Measurements from ENCODE around the gene GOLGA6A. TPM values are rescaled to one million over a fixed set of nuclear protein-coding genes. Genes with fewer than 3 reads are reported as not detected.

GOLGA6A gene
- total RNA-seq, 1 experiment from 2014 or later = 6.0 TPM

GRCh38 chr15:74109713-74110112 lies 27.4 kb upstream of the GOLGA6A start:
- ATAC-seq (no peak), DNase-seq (ENCODE audit: low spot score) (no peak)
- Mint-ChIP-seq H3K36me3 (no peaks in the 10 kb centered on the region), H3K27me3 (ENCODE audit: low read depth) (no peaks in the 10 kb centered on the region), H3K9me3 (peaks cover 14% of the 10 kb centered on the region), H3K4me3 (no peak overlapping the region), H3K4me1 (no peaks in the 10 kb centered on the region), H3K27ac (no peak overlapping the region)
- CTCF ChIA-PET = interaction anchor here (1.3 kb wide), 1 partner anchor 198 kb away, joined by 6 read pairs; no protein-coding TSS in a partner anchor
- TF ChIP-seq, protein P1, sequence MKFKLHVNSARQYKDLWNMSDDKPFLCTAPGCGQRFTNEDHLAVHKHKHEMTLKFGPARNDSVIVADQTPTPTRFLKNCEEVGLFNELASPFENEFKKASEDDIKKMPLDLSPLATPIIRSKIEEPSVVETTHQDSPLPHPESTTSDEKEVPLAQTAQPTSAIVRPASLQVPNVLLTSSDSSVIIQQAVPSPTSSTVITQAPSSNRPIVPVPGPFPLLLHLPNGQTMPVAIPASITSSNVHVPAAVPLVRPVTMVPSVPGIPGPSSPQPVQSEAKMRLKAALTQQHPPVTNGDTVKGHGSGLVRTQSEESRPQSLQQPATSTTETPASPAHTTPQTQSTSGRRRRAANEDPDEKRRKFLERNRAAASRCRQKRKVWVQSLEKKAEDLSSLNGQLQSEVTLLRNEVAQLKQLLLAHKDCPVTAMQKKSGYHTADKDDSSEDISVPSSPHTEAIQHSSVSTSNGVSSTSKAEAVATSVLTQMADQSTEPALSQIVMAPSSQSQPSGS (CRISPR knock-in tag; IDR thresholded peaks at IDR 0.05; ENCODE audit: borderline replicate concordance, low read depth) = no peak
- no peak for TF ChIP-seq ZNF512 (CRISPR knock-in tag; IDR thresholded peaks at IDR 0.05; ENCODE audit: borderline replicate concordance)
- TF ChIP-seq ARID4B (CRISPR knock-in tag; IDR thresholded peaks at IDR 0.05; ENCODE audit: borderline replicate concordance) = no peak
- no peak for TF ChIP-seq FOXP1 (CRISPR knock-in tag; IDR thresholded peaks at IDR 0.05; ENCODE audit: borderline replicate concordance)
- no peak for TF ChIP-seq NFATC4 (CRISPR knock-in tag; IDR thresholded peaks at IDR 0.05)
- TF ChIP-seq ZBTB21 (CRISPR knock-in tag; IDR thresholded peaks at IDR 0.05; ENCODE audit: borderline replicate concordance) = no peak
- no peak for TF ChIP-seq NR1H2 (CRISPR knock-in tag; IDR thresholded peaks at IDR 0.05)
- no peak for TF ChIP-seq ZBTB43 (CRISPR knock-in tag; IDR thresholded peaks at IDR 0.05)
- TF ChIP-seq, protein P2, sequence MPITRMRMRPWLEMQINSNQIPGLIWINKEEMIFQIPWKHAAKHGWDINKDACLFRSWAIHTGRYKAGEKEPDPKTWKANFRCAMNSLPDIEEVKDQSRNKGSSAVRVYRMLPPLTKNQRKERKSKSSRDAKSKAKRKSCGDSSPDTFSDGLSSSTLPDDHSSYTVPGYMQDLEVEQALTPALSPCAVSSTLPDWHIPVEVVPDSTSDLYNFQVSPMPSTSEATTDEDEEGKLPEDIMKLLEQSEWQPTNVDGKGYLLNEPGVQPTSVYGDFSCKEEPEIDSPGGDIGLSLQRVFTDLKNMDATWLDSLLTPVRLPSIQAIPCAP (CRISPR knock-in tag; IDR thresholded peaks at IDR 0.05) = no peak
- no peak for TF ChIP-seq SMAD3 (CRISPR knock-in tag; IDR thresholded peaks at IDR 0.05; ENCODE audit: borderline replicate concordance)
- TF ChIP-seq ZNF532 (CRISPR knock-in tag; IDR thresholded peaks at IDR 0.05; ENCODE audit: borderline replicate concordance) = no peak
- no peak for TF ChIP-seq EMX1 (CRISPR knock-in tag; IDR thresholded peaks at IDR 0.05)
- no peak for TF ChIP-seq NFE2L1 (CRISPR knock-in tag; IDR thresholded peaks at IDR 0.05)
- TF ChIP-seq HMGA2 (CRISPR knock-in tag; IDR thresholded peaks at IDR 0.05) = no peak
- TF ChIP-seq CDX4 (CRISPR knock-in tag; IDR thresholded peaks at IDR 0.05; ENCODE audit: borderline replicate concordance) = no peak
- no peak for TF ChIP-seq KAT7 (CRISPR knock-in tag; IDR thresholded peaks at IDR 0.05; ENCODE audit: borderline replicate concordance)
- no peak for TF ChIP-seq ZSCAN18 (CRISPR knock-in tag; IDR thresholded peaks at IDR 0.05)
- no peak for TF ChIP-seq IRF2 (CRISPR knock-in tag; IDR thresholded peaks at IDR 0.05; ENCODE audit: borderline replicate concordance, low read depth)
- no peak for TF ChIP-seq GABPB1 (CRISPR knock-in tag; IDR thresholded peaks at IDR 0.05)
- no peak for TF ChIP-seq ZNF671 (CRISPR knock-in tag; IDR thresholded peaks at IDR 0.05)
- POLR2A ChIA-PET = no interaction called here
